ENCODE results near the gene ZAR1L.
A peak's percentile ranks its signal among the peaks of the same experiment; 100 is the strongest.

GRCh38 chr13:32316028-32316339 lies 821 bp upstream of the ZAR1L start:
- no peak for TF ChIP-seq CTCF (IDR thresholded peaks at IDR 0.05; ENCODE audit: insufficient read depth, low read length)
- TF ChIP-seq POLR2AphosphoS5 (IDR thresholded peaks at IDR 0.05; ENCODE audit: low read depth), result no peak; the same call in 1 of the 2 replicates
- TF ChIP-seq, protein P1, sequence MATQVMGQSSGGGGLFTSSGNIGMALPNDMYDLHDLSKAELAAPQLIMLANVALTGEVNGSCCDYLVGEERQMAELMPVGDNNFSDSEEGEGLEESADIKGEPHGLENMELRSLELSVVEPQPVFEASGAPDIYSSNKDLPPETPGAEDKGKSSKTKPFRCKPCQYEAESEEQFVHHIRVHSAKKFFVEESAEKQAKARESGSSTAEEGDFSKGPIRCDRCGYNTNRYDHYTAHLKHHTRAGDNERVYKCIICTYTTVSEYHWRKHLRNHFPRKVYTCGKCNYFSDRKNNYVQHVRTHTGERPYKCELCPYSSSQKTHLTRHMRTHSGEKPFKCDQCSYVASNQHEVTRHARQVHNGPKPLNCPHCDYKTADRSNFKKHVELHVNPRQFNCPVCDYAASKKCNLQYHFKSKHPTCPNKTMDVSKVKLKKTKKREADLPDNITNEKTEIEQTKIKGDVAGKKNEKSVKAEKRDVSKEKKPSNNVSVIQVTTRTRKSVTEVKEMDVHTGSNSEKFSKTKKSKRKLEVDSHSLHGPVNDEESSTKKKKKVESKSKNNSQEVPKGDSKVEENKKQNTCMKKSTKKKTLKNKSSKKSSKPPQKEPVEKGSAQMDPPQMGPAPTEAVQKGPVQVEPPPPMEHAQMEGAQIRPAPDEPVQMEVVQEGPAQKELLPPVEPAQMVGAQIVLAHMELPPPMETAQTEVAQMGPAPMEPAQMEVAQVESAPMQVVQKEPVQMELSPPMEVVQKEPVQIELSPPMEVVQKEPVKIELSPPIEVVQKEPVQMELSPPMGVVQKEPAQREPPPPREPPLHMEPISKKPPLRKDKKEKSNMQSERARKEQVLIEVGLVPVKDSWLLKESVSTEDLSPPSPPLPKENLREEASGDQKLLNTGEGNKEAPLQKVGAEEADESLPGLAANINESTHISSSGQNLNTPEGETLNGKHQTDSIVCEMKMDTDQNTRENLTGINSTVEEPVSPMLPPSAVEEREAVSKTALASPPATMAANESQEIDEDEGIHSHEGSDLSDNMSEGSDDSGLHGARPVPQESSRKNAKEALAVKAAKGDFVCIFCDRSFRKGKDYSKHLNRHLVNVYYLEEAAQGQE (IDR thresholded peaks at IDR 0.05; ENCODE audit: insufficient replicate concordance, low read depth), result peak; percentile 26
- peak; percentile 18; the same call in 1 of the 2 replicates for TF ChIP-seq GABPA (IDR thresholded peaks at IDR 0.05; ENCODE audit: low read depth)

All from HL-60 (cell line).